ENCODE measurements around the gene USP54. TPM values are rescaled to one million over a fixed set of nuclear protein-coding genes. Genes with fewer than 3 reads are reported as not detected.
A peak's percentile ranks its signal among the peaks of the same experiment; 100 is the strongest.

The USP54 gene
- total RNA-seq, 1 donor from 2014 or later = 46.7 TPM

DNA sequence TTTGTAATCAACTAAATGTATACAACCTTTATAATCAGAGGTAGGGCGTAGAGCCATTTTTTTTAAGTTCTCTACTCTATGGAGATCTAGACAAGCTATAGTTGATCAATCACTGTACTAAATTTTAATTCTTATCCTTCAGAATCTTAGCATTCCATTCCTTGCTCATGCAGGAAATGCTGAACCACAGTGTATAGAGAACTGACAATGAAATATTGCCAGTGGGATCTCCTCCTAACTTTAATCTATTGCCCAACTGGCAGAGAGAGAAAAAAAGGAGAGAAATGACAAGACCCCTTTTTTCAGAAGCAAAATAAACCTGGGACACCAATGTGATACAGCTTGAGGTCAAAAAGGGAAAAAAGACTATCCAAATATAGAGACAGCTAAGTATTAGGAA is 68.9 kb downstream of the USP54 start:
- DNase-seq (ENCODE audit: low read depth) = no peak

DNA sequence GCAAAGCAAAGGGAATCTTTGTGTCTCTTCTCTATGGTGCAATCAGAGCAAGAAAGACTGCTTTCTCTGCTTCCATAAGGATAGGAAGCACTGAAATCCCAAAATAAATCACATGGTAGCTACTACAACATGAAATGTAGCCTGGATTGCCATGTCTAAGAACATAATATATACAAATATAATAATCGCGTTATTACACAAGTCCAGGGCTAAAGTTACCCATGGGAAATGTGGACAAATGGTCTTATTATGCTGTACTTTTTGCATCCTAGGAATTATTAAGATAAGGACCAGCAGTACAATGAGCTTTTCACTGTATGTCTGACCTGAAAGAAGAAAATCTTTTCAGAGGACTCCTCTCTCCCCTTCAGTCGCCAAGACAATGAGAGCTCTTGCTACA is 71.8 kb downstream of the USP54 start:
- DNase-seq (ENCODE audit: low read depth) = no peak

DNA sequence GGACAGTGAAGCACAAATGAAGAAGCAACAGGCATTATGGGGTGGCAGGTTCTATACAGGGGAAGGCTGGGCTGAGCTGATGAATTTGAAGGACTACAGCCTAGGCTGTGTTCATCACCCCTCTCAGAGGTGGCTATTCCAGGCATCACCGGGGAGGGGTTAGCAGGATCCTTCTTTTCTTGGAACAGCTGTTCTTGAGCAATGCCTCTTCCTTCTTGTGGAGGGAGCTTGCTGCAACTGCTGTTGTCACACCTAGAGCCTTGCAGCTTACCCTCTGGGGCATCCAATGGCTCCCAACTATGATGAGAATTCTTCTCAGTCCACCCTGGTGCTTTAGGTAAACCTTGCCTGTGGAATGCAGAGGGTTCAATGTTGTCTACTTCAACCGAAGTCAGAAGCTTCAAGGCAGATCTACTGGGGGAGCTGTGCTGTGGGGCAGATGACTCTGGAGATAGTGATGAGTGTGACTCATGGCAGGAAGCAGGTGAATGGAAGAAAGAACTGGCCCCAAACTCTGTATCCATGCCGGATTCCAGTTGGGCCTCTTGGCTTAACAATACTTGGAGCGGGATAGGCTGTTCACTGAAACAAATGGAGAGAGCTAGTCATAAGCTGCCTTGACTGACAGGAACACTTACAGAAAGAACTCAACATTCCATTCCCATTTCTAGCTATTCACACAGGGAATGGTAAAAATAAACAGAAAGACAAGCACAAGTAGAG is 73.8 kb downstream of the USP54 start:
- DNase-seq (ENCODE audit: low read depth) = no peak

DNA sequence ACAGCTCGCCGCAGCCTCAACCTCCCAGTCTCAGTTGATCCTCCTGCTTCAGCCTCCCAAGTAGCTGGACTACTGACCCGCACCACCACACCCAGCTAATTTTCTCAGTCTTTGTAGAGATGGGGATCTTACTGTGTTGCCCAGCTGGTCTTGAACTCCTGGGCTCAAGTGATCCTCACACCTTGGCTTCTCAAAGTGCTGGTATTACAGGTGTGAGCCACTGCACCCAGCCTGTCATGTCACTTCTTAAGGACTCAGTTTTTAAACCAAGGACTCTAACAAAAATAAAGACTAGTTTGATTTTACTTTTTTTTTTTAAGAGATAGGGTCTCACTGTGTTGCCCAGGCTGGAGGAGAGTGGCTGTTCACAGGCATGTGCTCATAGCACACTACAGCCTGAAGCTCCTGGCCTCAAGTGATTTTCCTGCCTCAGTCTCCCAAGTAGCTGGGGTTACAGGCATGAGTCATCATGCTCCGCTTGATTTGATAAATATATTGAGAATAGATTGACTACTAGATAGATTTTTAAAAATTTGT is 78.9 kb downstream of the USP54 start:
- no peak for DNase-seq (ENCODE audit: low read depth)

GRCh38 chr10:73509695-73510094 is 81.4 kb downstream of the USP54 start:
- no peak for DNase-seq (ENCODE audit: low read depth)

GRCh38 chr10:73506491-73506890 is 84.7 kb downstream of the USP54 start:
- DNase-seq (ENCODE audit: low read depth) = no peak

DNA sequence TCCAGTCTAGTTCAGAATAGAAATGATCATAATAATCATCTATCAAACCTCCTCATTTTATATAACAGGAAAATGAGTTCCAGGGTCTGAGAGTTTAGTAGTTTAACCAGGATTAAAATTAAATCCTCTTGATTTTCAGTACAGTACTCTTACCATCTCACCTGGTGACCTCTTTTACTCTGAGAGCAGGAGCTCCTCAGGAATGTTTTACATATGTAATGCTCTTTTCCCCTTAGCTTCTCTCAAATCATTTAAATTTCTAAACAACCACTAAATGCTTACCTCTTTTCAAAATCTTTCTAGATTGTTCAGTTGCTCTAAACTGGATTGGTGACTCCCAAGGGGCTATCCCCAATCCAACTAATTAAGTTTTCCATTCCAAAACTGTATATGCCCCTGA is 85.1 kb downstream of the USP54 start:
- DNase-seq (ENCODE audit: low read depth) = no peak

GRCh38 chr10:73503037-73503436 is 88.1 kb downstream of the USP54 start:
- DNase-seq (ENCODE audit: low read depth) = no peak

DNA sequence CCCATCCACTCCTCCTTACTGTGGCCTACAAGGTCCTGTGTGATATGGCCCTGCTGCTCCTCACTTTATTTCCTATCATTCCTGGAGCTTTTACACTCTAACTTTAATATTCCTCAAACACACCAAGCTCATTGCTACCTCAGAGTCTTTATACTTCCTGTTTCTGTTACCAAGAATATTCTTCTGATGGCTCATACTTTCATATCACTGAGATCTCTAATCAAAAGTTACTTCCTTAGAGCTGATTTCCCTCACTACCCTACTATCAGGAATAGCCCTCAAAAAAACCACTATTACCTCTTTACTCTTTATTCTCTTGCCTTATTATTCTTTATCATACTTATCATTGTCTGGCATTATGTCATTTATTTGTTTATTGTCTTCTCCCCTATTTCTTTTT is 89.5 kb downstream of the USP54 start:
- peak; percentile 15 for DNase-seq (ENCODE audit: low read depth)

DNA sequence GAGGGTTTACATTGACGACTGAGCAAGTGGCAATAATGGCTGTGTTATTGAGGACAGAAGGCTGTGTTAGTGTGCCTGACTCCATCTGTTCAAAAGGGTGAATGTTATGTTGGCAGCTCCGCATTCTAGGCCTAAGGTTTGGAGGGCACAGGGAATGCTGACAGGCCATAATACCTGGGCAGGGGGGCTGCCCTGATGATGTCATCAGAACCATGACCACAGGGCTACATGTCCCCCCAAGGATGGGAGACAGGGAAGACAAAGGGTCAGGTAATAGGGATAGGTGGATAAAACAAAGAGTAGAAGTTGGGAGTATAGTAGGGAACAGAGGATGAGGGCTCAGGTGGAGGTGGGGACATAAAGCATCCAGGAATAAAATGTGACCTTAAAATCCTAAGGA is 93.5 kb downstream of the USP54 start:
- no peak for DNase-seq (ENCODE audit: low read depth)

GRCh38 chr10:73495884-73496674 is 95.1 kb downstream of the USP54 start, which contains the start of gene PPP3CB:
PPP3CB (minus strand) TSS chr10:73496024; CDS start chr10:73495889, 135 bp downstream.
- DNase-seq (ENCODE audit: low read depth) = peak; percentile 91

DNA sequence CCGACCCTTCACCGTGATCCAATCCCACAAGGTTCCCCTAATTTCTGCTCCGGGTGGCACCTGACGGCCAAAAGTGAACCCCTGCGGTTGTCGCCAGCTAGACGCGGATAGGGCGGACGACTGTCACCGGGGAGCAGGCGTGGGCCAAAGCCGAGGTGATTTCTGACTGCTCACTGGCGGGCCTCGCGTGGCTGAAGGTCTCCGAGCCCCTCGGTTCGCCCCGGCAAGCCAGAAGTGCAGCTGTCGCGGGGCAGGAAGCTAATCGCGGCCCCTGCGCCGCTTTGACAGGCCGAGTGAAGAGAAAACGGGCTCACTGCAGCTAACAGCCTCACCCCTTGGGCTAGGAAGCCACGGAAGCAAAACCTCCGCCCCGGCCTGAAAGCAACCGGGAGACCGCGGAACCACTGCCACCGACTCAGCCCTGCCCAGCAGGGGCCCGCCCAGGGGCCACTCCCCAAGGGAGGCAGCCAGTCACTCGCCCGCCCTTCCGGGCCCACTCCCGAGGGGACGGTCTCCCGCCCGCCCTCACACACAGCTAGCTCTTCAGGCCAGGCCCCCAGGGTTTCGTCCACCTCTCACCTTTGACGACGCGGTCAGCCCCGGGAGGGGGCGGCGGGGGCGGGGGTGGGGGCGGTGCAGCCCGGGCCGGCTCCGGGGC is 95.8 kb downstream of the USP54 start:
- DNase-seq (ENCODE audit: low read depth) = peak; percentile 79

DNA sequence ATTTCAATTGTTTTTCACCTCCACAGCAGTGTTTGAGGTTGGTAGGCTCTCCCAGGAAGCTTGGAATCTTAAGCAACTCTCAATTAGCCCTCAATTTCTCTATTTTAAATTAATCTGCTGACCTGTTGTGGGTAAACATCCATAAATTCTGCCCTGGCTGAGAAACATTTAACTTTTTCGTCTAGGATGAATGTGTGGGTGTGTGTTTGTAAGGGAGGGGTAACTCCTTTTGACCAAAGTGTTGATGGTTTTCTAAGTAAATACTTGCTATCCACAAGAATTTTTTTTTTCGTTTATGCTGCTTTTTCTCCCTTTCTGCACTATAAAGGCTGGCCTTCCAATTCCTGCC is 96.3 kb downstream of the USP54 start:
- DNase-seq (ENCODE audit: low read depth) = peak; percentile 48

DNA sequence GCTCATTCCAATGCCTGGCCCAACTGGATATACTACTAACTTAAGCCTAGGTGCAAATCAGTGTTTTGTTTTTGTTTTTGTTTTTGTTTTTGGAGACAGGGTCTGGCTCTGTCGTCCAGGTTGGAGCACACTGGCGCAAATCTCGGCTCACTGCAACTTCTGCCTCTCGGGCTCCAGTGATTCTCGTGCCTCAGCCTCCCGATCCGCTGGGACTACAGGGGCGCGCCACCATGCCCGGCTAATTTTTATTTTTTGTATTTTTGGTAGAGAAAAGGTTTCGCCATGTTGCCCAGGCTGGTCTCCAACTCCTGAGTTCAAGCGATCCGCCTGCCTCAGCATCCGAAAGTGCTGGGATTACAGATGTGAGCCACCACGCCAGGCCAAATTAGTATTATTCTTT is 96.9 kb downstream of the USP54 start:
- DNase-seq (ENCODE audit: low read depth) = no peak

GRCh38 chr10:73493781-73494180 is 97.4 kb downstream of the USP54 start:
- DNase-seq (ENCODE audit: low read depth) = peak; percentile 50

GRCh38 chr10:73486601-73487000 is 104.5 kb downstream of the USP54 start:
- no peak for DNase-seq (ENCODE audit: low read depth)

DNA sequence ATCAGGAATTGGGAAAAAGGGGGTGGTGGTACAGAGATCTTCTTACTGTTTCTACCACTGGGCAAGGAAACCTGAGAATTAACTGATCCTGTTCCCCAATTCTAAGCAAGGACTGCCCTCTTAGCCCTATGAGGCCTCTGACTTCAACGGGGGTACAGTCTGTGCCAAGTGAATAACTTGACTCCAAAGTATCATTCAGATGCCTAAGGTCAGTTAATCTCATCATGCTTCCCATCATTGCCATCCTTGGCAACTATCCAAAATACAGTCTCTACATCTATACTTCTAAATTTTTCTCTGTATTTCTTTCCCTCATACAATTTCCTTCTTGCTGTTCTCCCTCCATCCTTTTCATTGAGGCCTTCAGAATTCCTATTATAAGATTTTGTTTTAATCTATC is 105.8 kb downstream of the USP54 start:
- no peak for DNase-seq (ENCODE audit: low read depth)

- peak; percentile 80 for DNase-seq (ENCODE audit: low read depth)
These were observed 111.0 kb downstream of the USP54 start for GRCh38 chr10:73480158-73480557.

- no peak for DNase-seq (ENCODE audit: low read depth)
These were observed 112.5 kb downstream of the USP54 start for GRCh38 chr10:73478636-73479035.

DNA sequence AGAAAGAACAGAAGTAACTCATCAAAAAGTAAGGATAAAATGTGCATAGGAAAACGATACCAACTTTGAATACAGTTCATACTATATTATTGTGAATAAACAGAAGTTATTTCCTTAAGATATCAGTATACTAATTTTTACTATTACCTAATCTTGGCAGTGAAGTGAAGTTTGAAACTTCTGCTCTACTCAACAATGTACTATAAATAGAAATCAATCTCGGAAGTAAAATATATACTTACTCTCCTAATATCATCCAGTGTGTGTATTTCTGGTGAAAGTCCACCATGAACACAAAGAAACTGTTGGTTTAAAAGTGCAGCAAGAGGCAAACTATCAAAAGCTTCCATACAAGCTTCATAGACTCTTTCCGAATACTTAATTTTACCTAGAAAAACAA is 119.9 kb downstream of the USP54 start:
- DNase-seq (ENCODE audit: low read depth) = no peak

DNA sequence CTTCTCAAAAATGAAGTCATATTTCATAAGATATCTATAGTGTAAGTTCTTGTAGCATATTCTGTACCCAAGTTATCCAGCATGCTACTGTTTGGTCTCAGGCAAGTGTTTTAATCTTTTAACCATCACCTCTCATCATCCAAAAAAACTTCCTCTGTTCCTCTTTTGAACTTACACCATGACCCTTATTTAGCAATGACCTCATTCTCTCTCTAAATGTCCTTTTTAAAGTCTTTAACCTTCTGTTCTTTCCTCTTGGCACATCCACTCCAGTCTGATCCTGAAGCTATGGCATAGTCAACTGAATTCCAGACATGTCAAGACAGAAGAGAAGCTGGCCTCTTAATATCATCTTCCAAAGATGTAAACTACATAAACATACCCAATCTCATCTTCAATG is 121.6 kb downstream of the USP54 start:
- DNase-seq (ENCODE audit: low read depth) = no peak

DNA sequence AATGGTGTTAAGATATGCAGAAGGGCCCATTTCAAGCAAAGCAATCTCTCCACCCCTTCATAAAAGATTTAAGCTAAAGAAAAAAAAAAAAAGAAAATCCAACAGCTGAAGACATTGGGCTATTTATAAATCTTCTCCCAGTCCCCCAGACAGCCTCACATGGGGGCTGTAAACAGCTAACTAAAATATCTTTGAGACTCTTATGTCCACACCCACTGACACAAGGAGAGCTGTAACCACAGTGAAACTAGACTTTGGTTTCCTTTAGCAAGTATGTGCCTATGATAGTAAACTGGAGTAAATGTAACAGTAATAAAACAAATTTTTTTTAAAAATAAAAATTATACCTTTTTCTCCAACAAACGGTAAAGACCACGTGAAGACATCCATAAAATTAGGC is 123.9 kb downstream of the USP54 start:
- DNase-seq (ENCODE audit: low read depth) = no peak

Data from renal cortical epithelial cell (primary cell).